GM19455 (cell line): ENCODE measurements around the gene TFAP2E.

Source experiments
- ATAC-seq: cut with Tn5 transposase; IDR thresholded peaks from one replicate; pipeline ENCODE4 v1.9.1; 2021; ENCODE audit not compliant: unreplicated experiment

The TFAP2E gene

DNA sequence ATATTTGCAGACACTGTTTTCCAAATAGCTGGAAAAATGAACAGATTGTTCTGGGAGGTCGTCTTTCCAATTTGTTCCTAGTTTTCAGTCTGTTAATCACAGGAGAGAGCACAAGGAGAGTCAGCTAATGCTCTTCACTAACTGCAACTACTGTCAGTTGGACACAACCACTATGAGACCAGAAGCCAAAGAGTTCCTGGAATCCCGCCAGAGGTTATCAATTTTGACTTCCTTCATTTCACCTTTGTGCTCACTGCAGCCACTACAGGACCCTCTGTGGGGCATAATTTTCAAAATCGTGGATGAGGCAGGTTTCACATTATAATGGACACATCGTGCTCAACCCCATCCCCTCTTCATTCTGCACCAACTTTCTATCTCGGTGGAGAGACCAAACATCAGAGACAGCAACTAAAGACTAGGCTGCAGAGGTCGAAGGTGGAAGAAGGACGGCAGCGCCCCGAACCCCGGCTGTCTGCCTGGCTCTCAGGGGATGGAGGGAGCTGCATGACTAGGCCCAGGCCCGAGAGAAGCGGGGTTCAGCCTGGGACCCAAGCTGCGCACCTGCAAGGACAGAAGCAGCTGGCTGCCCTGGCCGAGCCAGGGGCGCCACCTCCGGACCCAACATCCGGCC lies 16.5 kb upstream of the TFAP2E start:
- no peak for ATAC-seq

GRCh38 chr1:35557118-35557610 lies 15.9 kb upstream of the TFAP2E start, which contains the start of gene KIAA0319L:
TSS of gene KIAA0319L (minus strand) at chr1:35557403. CDS start at chr1:35554491, 2,912 bp downstream.
- ATAC-seq, result peak; percentile 88

DNA sequence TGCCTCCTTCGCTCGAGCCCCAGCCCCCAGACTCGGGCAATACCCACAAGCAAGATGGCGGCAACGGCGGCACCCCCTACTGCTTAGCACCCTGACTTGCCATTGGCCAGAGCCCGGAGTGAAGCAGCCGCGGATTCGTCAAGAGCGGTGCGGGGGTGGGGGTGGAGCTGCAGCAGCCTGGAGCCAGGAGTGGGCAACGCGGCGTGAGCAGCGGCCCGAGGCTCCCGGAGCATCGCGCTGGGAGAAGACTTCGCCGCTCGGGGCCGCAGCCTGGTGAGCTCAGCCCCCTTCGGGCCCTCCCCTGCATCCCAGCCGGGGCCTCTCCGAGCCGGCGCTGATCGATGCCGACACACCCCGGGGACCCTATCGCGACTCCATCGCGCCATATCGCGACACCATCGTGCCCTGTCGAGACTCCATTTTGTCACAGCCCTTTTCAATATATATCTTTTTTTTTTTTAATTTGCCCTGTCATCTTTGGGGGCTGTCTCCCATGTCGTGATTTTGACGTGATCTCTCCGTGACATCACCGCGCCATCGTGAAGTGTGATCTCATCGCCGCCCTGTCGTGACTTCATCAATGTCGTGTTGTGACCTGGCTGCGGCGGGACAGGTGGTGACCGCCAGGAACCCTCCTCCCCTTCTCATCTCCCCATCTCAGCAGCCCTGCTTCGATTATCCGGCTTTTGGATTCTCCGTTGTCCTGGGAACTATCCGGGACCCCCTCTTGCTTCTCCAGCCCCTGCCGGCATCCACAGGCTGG lies 15.3 kb upstream of the TFAP2E start, which contains the start of gene NCDN:
NCDN (plus strand) TSS at position 189 of the 763 bp plus-strand sequence; CDS start at position 581, 392 bp downstream.
- ATAC-seq, result peak; percentile 82

GRCh38 chr1:35558374-35559316 lies 14.5 kb upstream of the TFAP2E start:
- ATAC-seq, result no peak

DNA sequence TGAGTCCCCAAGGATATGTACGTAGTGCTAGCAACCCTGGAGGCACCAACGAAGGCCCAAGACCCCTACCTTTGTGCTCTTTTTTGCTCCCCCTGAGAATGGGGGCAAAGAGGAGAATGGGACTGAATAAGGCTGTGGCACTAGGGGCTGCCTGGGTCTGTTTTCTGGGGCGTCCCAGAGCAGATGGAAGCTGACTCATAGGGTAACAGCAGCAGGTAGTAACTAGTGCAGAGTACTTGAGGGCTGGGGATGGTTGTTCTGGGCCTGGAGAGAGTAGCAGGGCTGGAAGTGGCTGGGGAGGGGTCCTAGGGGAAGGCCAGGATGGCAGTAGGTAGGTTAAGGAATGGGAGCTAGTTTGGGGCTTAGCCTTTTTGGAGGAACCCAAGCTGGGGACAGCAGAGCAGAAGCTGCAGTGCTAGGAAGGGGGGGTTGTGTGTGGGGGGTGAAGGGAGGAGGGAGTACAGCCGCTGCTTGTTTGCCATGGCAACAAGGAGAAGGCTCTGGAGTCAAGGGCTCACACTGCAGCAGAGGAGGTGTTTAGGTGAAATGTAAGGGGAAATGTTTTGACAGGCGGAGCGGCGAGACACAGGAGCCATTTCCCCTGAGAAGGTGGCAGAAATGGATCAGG lies 13.7 kb upstream of the TFAP2E start:
- no peak for ATAC-seq

GRCh38 chr1:35560256-35561225 lies 12.6 kb upstream of the TFAP2E start:
- no peak for ATAC-seq

- ATAC-seq, result no peak
Observed at GRCh38 chr1:35561297-35561971, 11.7 kb upstream of the TFAP2E start.

DNA sequence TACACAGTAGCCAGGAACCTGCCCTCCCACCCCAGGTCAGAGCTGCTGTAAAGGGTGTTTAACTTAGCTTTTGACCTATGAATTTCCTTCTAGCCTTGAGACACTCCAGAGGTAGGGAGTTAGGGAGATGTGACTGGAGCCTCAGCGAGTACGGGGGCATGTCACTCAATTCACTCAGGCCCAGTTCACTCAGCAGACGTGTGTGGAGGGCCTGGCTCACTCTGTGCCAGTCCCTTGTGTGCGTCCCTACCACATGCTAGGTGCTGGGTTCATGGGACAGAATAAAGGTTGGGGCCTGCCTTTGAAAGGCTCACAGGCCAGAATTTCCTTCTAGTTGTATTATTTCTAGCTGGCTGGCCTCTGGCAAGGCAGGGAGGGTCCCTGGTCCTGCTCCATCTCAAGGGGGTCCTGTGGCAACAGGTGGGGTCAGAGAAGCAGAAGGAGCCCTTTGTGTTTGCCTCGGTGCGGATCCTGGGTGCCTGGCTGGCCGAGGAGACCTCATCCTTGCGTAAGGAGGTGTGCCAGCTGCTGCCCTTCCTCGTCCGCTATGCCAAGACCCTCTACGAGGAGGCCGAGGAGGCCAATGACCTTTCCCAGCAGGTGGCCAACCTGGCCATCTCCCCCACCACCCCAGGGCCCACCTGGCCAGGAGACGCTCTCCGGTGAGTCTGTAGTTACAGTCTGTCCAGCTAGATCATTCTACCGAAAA lies 11.0 kb upstream of the TFAP2E start:
- ATAC-seq, result no peak

GRCh38 chr1:35563166-35563565 lies 9.9 kb upstream of the TFAP2E start:
- no peak for ATAC-seq

DNA sequence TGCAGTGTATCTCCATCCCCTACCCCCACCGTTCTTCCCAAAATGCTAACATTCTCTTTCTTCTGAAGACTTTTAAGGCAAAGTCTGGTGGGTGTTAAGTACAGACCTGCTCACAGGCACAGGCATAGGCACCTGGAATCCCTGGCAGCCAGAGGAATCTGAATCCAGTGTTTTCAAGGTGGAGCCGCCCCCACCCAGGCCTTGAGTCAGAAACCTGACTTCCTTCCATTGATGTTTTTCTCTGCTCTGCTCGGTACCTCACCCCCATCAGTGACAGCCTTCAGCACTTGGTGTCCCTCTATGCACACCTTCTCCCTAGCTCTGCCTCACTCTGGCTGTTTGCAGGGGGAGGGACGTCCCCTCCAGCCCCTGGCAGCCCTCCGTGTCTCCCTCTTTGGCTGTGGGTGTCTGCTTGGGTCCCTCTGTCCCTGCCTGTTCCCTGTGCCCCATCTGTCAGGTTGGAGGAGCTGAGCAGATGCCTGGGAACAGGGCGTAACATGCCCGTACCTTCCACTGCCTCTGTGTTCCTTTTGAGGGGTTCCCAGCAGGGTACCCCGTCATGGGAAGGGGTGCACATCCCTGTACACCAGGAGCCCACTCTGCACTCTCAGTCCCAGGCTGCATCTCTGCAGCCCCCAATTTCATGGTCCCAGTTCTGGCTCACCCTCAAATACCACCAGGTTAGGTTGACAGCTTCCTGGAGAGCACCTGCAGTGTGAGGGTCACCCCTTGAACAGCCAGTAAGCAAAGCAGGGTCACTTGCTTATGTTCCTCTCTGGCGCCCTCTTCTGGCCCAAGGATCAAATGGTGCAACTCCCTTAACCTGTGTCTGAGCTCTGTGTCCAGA lies 8.9 kb upstream of the TFAP2E start:
- no peak for ATAC-seq

DNA sequence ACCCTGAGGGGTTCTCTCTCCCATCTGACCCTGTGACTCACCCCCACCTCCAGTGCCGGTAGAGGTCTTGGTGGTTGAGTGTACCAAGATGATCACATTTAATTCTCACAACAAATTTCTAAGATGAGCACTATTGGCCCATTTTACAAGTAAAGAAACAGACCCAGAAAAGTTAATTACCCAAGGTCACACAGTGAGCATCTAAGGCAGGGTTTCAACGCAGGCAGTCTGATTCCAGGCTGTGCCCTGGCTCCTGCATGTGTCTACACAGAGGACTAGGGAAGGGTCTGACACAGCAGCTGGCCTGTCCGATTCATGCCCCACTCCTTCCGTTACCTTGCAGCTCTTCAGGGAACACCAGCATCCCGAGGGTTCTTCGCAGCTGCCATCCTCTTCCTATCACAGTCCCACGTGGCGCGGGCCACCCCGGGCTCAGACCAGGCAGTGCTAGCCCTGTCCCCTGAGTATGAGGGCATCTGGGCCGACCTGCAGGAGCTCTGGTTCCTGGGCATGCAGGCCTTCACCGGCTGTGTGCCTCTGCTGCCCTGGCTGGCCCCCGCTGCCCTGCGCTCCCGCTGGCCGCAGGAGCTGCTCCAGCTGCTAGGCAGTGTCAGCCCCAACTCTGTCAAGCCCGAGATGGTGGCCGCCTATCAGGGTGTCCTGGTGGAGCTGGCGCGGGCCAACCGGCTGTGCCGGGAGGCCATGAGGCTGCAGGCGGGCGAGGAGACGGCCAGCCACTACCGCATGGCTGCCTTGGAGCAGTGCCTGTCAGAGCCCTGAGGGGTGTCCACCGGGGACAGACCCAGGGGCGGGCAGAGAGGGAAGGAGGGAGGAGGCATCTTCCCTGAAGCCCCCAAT lies 8.0 kb upstream of the TFAP2E start:
- no peak for ATAC-seq

- ATAC-seq, result no peak
Observed at GRCh38 chr1:35565742-35566133, 7.4 kb upstream of the TFAP2E start.

- no peak for ATAC-seq
Observed at GRCh38 chr1:35567947-35568558, 5.1 kb upstream of the TFAP2E start.

GRCh38 chr1:35568975-35569395 lies 4.1 kb upstream of the TFAP2E start:
- ATAC-seq, result no peak

DNA sequence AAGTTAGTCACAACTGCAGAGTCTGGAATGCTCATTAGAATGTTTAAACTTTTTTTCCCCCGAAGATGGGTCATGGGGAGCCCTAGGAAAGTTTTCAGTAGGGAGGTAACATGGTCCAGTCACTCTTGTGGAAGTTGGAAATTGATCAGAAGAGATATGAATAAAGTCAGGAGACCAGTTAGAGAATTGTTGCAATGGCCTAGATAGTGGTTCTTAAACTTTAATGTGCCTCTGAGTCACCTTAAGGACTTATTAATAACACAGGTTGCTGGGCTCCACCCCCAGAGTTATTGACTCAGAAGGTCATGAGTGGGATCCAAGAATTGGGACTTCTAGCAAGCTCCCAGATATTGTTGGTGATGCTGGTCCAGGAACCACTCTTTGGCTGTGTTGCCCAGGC lies 3.2 kb upstream of the TFAP2E start:
- ATAC-seq, result no peak

DNA sequence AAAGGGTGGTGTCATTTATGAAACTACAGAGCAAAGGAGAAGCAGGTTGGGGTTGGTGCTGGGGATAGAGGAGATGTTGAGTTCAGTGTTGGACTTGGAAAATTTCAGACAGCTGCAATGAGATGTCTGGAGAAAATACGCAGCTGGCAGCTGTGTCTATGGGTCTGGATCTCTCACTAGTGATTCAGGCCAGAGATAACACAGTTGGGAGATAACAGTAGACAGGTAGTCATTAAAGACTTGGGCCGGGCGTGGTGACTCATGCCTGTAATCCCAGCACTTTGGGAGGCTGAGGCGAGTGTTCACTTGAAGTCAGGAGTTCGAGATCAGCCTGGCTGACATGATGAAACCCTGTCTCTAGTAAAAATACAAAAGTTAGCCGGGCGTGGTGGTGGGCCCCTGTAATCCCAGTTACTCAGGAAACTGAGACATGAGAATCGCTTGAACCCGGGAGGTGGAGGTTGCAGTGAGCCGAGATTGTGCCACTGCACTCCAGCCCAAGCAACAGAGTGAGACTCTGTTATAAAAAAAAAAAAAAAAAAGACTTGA lies 2.5 kb upstream of the TFAP2E start:
- no peak for ATAC-seq
